Activated naive CD8-positive, alpha-beta T cell treated with anti-CD3 and anti-CD28 coated beads, Interleukin-2, amount 10 ng/mL, durations not matched to agents 7 days and 5 days (primary cell): ENCODE data around the gene CCDC6. TPM values are rescaled to one million over a fixed set of nuclear protein-coding genes. Genes with fewer than 3 reads are reported as not detected.

ENCODE experiments used
- ATAC-seq: fragments of 150-1000 bp; cut with Tn5 transposase; one replicate; pipeline ENCODE4 v1.10.0; 2021; ENCODE audit warnings: low read depth, moderate library complexity
- POLR2A ChIA-PET: fragments of 350-600 bp; sonication (Branson Sonifier 250); formaldehyde crosslinking; loops from one replicate; lab custom pipeline; 2021; ENCODE audit warnings: antibody characterized with exemption; lab: Charles Lee
- DNase-seq: peaks from one replicate; pipeline ENCODE4 v3.0.0; 2021
- H3K27ac Mint-ChIP-seq: one replicate; pipeline ENCODE4 v1.8.0; 2022; ENCODE audit warnings: mild to moderate bottlenecking, mixed read lengths
- H3K27me3 Mint-ChIP-seq: one replicate; pipeline ENCODE4 v1.8.0; 2022; ENCODE audit warnings: mild to moderate bottlenecking, moderate library complexity, mixed read lengths
- H3K36me3 Mint-ChIP-seq: one replicate; pipeline ENCODE4 v1.8.0; 2021; ENCODE audit warnings: mild to moderate bottlenecking, mixed read lengths
- H3K4me1 Mint-ChIP-seq: one replicate; pipeline ENCODE4 v1.8.0; 2021; ENCODE audit warnings: mixed read lengths
- H3K4me3 Mint-ChIP-seq: one replicate; pipeline ENCODE4 v1.8.0; 2022; ENCODE audit warnings: mild to moderate bottlenecking, moderate library complexity, mixed read lengths
- H3K9me3 Mint-ChIP-seq: one replicate; pipeline ENCODE4 v1.8.0; 2021; ENCODE audit warnings: mixed read lengths
- total RNA-seq, 2 experiments: library from RNA; stranded (reverse); gene quantifications; one replicate each; pipeline ENCODE4 v1.2.3, GENCODE V29; 2021

Gene CCDC6
- total RNA-seq, 2 experiments from 2014 or later = 20.4 to 21.4 TPM

DNA sequence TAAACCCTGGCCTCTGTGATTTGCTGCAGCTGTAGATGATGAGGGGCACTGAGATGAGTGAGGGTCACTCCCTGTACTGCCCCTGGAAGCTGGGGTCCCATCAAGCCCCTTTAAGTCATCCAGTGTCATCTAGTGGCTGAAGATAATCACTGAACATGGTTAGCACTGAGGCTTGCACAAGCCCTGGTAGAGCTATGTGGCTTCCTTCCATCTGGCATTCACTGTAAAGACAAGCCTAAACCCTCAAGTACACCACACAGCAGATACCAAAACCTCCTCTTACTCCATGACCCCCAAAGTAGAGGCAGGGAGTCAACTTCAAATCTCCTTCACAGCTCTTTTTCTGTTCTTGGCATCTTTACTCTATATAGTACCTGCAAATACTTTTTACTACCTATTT, 80.4 kb downstream of the CCDC6 start:
- DNase-seq (no peak), ATAC-seq (no peak)
- H3K4me1 Mint-ChIP-seq = peaks cover 5% of the 10 kb centered on the region
- H3K36me3 Mint-ChIP-seq = peaks cover 43% of the 10 kb centered on the region
- H3K27ac Mint-ChIP-seq = no peak overlapping the region
- H3K27me3 Mint-ChIP-seq = no peaks in the 10 kb centered on the region
- H3K9me3 Mint-ChIP-seq = peaks cover 1% of the 10 kb centered on the region
- POLR2A ChIA-PET = no interaction called here
- H3K4me3 Mint-ChIP-seq = no peak overlapping the region

- Mint-ChIP-seq H3K4me1 (peaks cover 12% of the 10 kb centered on the region), H3K9me3 (peaks cover 1% of the 10 kb centered on the region), H3K4me3 (no peak overlapping the region), H3K36me3 (peaks cover 36% of the 10 kb centered on the region), H3K27ac (no peak overlapping the region), H3K27me3 (no peaks in the 10 kb centered on the region)
- POLR2A ChIA-PET = no interaction called here
- DNase-seq (no peak), ATAC-seq (no peak)
These were observed 82.6 kb downstream of the CCDC6 start for GRCh38 chr10:59823751-59824150.

DNA sequence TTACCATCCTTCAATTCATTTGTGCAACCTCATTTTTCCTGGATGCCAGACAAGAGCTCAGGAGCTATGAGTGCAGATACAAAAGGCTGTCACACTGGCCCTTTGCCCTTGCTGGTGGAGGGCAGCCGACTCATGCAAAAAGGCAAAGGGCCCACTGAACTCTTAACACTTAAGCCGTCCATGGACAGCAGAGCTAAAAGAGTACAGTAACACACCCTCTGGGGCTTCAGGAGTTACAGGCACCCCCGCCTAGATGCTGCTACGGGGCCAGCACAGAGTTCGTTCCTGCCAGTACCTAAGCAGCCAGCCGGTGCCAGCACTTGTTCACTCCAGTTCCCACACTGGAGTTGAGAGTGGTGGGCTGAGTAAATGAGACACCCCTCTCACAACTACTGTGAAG, 83.2 kb downstream of the CCDC6 start:
- H3K4me3 Mint-ChIP-seq = no peak overlapping the region
- H3K4me1 Mint-ChIP-seq = peaks cover 12% of the 10 kb centered on the region
- no peaks in the 10 kb centered on the region for H3K27me3 Mint-ChIP-seq
- ATAC-seq (no peak), DNase-seq (no peak)
- H3K9me3 Mint-ChIP-seq = peaks cover 1% of the 10 kb centered on the region
- H3K36me3 Mint-ChIP-seq = peaks cover 40% of the 10 kb centered on the region
- H3K27ac Mint-ChIP-seq = no peak overlapping the region
- POLR2A ChIA-PET = no interaction called here

- Mint-ChIP-seq H3K9me3 (peaks cover 1% of the 10 kb centered on the region), H3K4me1 (peaks cover 9% of the 10 kb centered on the region), H3K27me3 (no peaks in the 10 kb centered on the region), H3K27ac (no peak overlapping the region), H3K36me3 (peaks cover 32% of the 10 kb centered on the region), H3K4me3 (no peak overlapping the region)
- ATAC-seq (no peak), DNase-seq (no peak)
- POLR2A ChIA-PET = no interaction called here
These were observed 85.9 kb downstream of the CCDC6 start for GRCh38 chr10:59820471-59820870.

DNA sequence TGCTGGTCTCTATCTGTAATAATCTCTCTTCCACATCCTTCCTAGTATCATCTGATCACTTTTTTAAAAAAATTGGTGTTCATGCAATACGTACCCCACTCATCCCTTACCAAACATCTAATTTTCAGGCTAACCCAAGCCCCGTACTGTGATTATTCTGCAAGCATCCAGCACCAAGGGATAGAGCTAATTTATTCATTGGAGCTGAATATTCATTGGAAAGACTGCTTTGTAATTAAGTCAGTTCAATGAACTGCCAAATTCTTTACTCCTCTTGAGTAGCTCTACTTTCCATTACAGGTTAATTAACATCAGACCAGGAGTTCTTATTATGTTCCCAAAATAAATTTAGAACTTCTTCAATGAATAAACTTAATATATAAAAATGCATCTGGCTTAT, 86.7 kb downstream of the CCDC6 start:
- Mint-ChIP-seq H3K9me3 (peaks cover 1% of the 10 kb centered on the region), H3K27ac (no peak overlapping the region), H3K27me3 (no peaks in the 10 kb centered on the region), H3K4me1 (peaks cover 9% of the 10 kb centered on the region), H3K4me3 (no peak overlapping the region), H3K36me3 (peaks cover 28% of the 10 kb centered on the region)
- no peak for DNase-seq
- POLR2A ChIA-PET = no interaction called here
- no peak for ATAC-seq

DNA sequence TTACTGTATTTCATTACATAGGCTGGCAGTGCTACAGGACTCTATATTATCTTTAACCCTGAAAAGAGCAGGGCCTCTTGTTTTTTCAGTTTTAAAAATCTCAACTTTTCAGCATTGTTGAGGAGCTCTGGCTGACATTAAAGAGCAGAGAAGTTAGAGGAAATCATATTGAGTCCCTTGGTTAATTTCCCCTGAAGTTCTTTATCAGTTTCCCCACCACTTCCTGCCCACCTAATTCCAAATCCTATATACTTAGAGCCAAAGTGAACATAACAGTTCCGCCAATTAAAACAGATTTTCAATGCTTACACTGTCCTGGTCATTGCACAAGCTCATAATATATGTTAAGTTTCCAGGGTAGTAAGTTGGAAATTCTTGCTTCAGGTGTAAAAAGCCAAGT, 87.1 kb downstream of the CCDC6 start:
- no peak for DNase-seq
- Mint-ChIP-seq H3K4me1 (peaks cover 9% of the 10 kb centered on the region), H3K9me3 (peaks cover 1% of the 10 kb centered on the region), H3K36me3 (peaks cover 26% of the 10 kb centered on the region), H3K27me3 (no peaks in the 10 kb centered on the region), H3K4me3 (no peak overlapping the region), H3K27ac (no peak overlapping the region)
- POLR2A ChIA-PET = interaction anchor here (0.6 kb wide), 1 partner anchor 14 kb away, joined by 4 read pairs; no protein-coding TSS in a partner anchor
- no peak for ATAC-seq

DNA sequence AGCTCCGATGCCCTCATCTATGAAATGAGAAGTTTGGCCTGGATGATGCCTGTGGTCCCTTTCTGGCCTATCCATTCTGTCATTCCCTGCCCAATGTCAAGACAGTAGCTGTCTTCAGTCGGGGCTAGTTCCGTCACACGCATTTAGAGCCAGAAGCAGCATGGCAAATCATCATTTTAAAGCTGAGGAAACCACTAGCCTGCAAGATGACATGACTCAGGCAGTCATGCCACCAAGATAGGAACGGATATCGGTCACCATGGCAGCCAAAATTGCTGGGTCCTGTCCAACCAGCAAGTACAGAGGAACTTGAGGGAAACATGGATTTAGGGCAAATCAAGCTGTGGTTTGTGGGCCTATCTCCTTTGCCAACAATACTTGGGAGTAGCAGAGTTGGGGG, 88.6 kb downstream of the CCDC6 start:
- ATAC-seq (no peak), DNase-seq (no peak)
- Mint-ChIP-seq H3K27ac (no peak overlapping the region), H3K36me3 (peaks cover 20% of the 10 kb centered on the region), H3K9me3 (no peaks in the 10 kb centered on the region), H3K27me3 (no peaks in the 10 kb centered on the region), H3K4me3 (no peak overlapping the region), H3K4me1 (peaks cover 9% of the 10 kb centered on the region)
- POLR2A ChIA-PET = no interaction called here

DNA sequence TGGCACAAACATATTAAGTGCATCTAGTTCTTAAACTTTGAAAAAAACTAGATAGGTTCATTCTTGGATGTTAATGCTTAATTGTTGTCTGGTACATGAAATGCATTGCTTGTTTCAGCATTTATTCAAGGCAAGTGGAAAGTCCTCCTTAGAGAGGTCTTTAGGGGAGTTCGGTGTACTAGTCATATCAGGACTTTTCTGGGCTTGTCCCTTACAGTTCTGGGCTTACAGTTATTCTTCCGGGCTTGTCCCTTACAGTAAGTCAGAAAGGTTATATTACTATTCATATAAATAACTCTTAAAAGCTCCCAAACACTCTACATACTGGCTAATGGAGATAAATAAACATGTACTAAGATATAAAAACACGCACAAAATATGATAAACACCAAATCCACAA, 91.5 kb downstream of the CCDC6 start:
- peaks cover 7% of the 10 kb centered on the region for H3K4me1 Mint-ChIP-seq
- peaks cover 15% of the 10 kb centered on the region for H3K36me3 Mint-ChIP-seq
- no peaks in the 10 kb centered on the region for H3K9me3 Mint-ChIP-seq
- no peaks in the 10 kb centered on the region for H3K27me3 Mint-ChIP-seq
- POLR2A ChIA-PET = no interaction called here
- no peak overlapping the region for H3K27ac Mint-ChIP-seq
- DNase-seq (no peak), ATAC-seq (no peak)
- no peak overlapping the region for H3K4me3 Mint-ChIP-seq

- Mint-ChIP-seq H3K4me1 (no peaks in the 10 kb centered on the region), H3K27me3 (no peaks in the 10 kb centered on the region), H3K9me3 (no peaks in the 10 kb centered on the region), H3K27ac (no peak overlapping the region), H3K36me3 (peaks cover 11% of the 10 kb centered on the region), H3K4me3 (no peak overlapping the region)
- ATAC-seq (no peak), DNase-seq (no peak)
- POLR2A ChIA-PET = no interaction called here
These were observed 93.7 kb downstream of the CCDC6 start for GRCh38 chr10:59812519-59813122.

DNA sequence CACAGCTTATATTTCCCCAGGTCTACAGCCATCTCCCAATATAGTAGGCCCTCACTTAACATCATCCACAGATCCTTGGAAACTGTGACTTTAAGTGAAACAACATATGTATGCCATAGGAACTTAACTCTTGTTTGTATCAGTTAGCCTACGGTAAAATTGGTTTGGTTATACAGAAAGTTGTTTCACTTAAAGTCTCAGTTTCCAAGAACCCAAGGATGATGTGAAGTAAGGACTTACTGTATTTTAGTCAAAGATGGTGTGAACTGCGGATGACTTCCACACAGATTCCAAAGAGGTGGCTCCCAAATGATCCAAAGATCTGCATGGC, 96.7 kb downstream of the CCDC6 start:
- Mint-ChIP-seq H3K4me3 (no peak overlapping the region), H3K4me1 (no peaks in the 10 kb centered on the region), H3K9me3 (no peaks in the 10 kb centered on the region), H3K27ac (no peak overlapping the region), H3K27me3 (no peaks in the 10 kb centered on the region), H3K36me3 (peaks cover 12% of the 10 kb centered on the region)
- DNase-seq = no peak
- ATAC-seq = no peak
- POLR2A ChIA-PET = no interaction called here

DNA sequence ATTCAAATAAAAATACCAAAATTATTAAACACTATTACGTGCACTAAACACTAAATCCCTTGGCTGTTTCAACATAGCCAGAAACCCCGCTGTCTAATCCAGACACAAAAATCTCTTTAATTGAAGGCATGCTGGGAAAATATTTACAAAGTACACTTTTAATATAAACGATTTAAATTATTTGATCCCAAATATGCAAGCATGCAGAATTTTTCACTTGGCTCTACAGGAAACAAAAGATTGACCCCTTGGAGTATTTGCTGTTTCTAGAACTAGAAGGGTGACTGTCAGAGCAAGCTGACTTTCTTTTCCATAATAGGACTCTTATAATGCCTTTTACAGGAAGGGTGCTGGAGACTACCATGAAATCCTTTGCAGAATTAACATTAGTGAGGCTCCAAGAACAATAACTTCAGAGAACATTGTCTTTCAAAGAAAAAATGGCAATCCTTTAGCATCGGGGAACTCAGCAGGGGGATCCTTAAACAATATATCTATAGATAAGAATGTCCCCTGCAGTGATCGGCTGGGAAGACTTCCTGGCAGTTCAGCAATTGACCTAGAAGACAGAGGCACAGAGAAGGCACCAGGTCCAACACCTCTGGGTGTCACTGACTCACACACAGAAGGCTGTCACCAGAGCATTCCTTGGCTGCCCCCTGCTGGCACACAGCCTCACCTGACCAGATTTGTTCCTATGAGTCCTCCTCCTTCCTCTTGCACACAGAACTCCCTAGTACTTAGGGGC, 97.3 kb downstream of the CCDC6 start:
- Mint-ChIP-seq H3K27ac (no peak overlapping the region), H3K4me1 (no peaks in the 10 kb centered on the region), H3K4me3 (no peak overlapping the region), H3K9me3 (no peaks in the 10 kb centered on the region), H3K27me3 (no peaks in the 10 kb centered on the region), H3K36me3 (peaks cover 14% of the 10 kb centered on the region)
- DNase-seq (peak; percentile 72), ATAC-seq (peak; percentile 89)
- POLR2A ChIA-PET = no interaction called here

DNA sequence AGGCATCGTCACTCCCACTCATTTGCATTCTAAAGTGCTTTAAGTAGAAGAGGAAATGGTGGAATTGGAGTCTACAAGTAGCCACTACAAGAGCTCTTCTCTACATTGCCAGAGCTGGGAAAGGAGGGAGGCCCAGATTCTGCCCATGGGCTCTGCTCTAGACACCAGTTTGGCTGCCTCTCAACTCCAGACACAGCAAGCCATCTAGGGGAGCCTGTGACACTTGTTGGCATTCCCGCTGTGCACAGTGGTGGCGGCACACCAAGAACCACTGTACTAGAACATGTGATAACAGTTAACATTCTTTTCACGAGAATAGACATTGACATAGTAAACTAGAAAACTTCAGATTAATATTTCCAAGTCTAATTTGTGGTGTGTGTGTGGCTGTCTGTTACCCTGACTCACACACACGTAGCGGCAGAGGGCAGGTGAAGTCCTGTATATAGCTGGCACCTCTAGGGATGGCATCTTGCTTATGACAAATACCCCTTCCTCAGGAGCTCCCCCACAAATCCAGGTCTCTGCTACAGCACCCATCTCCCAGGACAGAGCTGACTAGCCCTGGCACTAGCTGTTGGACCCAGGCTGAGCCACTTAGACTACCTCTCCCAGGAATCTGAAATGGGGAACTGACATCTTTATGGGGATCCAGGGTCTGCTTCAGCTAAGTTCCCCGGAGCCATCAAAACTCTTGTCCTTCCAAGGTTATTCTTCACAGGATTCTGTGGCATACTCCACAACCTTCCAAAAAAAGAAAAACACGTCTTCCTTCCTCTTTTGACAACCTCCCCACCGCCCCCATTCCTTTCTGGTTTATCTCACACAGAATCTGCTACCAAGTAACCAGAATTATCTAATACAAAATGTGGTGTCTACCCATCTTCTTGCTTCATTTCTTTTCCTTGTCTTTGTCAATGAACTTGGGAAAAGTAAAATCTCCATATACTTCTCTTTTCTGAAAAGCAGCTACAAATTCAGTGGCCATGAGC, 98.4 kb downstream of the CCDC6 start:
- Mint-ChIP-seq H3K27ac (no peak overlapping the region), H3K4me1 (no peaks in the 10 kb centered on the region), H3K36me3 (peaks cover 17% of the 10 kb centered on the region), H3K9me3 (no peaks in the 10 kb centered on the region), H3K27me3 (no peaks in the 10 kb centered on the region), H3K4me3 (no peak overlapping the region)
- POLR2A ChIA-PET = interaction anchor here (0.5 kb wide), 1 partner anchor 222 kb away, joined by 3 read pairs; no protein-coding TSS in a partner anchor
- ATAC-seq (no peak), DNase-seq (no peak)

- Mint-ChIP-seq H3K27me3 (no peaks in the 10 kb centered on the region), H3K4me3 (no peak overlapping the region), H3K4me1 (no peaks in the 10 kb centered on the region), H3K36me3 (peaks cover 15% of the 10 kb centered on the region), H3K27ac (no peak overlapping the region), H3K9me3 (no peaks in the 10 kb centered on the region)
- POLR2A ChIA-PET = no interaction called here
- ATAC-seq (no peak), DNase-seq (no peak)
These were observed 101.3 kb downstream of the CCDC6 start for GRCh38 chr10:59805014-59805413.
